Spinal cord (tissue), 10 donors: ENCODE data around the gene ERBB3. TPM values are rescaled to one million over a fixed set of nuclear protein-coding genes. Genes with fewer than 3 reads are reported as not detected.

Experiments
- DNase-seq, 6 donors: peaks; one replicate each; pipeline versions ENCODE4 v3.0.0 to v3.0.0-alpha.2; 2013 to 2015; ENCODE audit warnings: low spot score in 6 of 6, low read depth in 4 of 6
- H3K27ac ChIP-seq: one replicate; pipeline ENCODE4 v1.5.1; 2013; ENCODE audit warnings: low read depth, low read length, control low read depth
- H3K27me3 ChIP-seq: one replicate; pipeline ENCODE4 v1.6.1; 2013; ENCODE audit warnings: low read length; ENCODE audit not compliant: control insufficient read depth, insufficient read depth
- H3K36me3 ChIP-seq: one replicate; pipeline ENCODE4 v1.6.1; 2013; ENCODE audit warnings: low read length; ENCODE audit not compliant: control insufficient read depth, insufficient read depth
- H3K4me1 ChIP-seq: one replicate; pipeline ENCODE4 v1.6.1; 2013; ENCODE audit warnings: low read length; ENCODE audit not compliant: control insufficient read depth, insufficient read depth
- H3K4me3 ChIP-seq: one replicate; pipeline ENCODE4 v1.5.1; 2013; ENCODE audit warnings: low read depth, low read length, control low read depth
- H3K9me3 ChIP-seq: one replicate; pipeline ENCODE4 v1.6.1; 2013; ENCODE audit warnings: low read length; ENCODE audit not compliant: control insufficient read depth, insufficient read depth
- WGBS: methylation state at CpG from one replicate; pipeline ENCODE4 v1.1.5; 2013; ENCODE audit warnings: missing lambda C conversion rate; ENCODE audit not compliant: insufficient coverage; 5-methylcytosine and 5-hydroxymethylcytosine counted together
- polyA plus RNA-seq, 2 donors: library from polyadenylated mRNA; unstranded; fragments of 120-200 nt; gene quantifications; one replicate each; pipeline ENCODE4 v1.2.1, GENCODE V29; 2013; ENCODE audit not compliant: insufficient read length in 2 of 2
- total RNA-seq, 2 donors: library from RNA; depleted of rRNA in 1 of 2; stranded (reverse); fragments of 120-200 nt in 1 of 2; fragments of >200 nt in 1 of 2; gene quantifications; one replicate each; pipeline versions ENCODE4 v1.2.3 to v1.2.4, GENCODE V29; 2013 to 2014
- donor health status: healthy.

Gene ERBB3
- total and polyA plus RNA-seq, 4 donors, result 41.1 to 95.1 (median 72.0) TPM

GRCh38 chr12:56145217-56145616 lies 65.3 kb downstream of the ERBB3 start:
- no CpG with 5 or more reads among the region's 3 CpGs for WGBS
- Histone ChIP-seq H3K27me3 (no peaks in the 10 kb centered on the region), H3K9me3 (no peaks in the 10 kb centered on the region), H3K4me3 (no peak overlapping the region), H3K4me1 (no peaks in the 10 kb centered on the region), H3K27ac (no peak overlapping the region), H3K36me3 (peaks cover 33% of the 10 kb centered on the region)
- no peak for DNase-seq

GRCh38 chr12:56146492-56147460 lies 66.8 kb downstream of the ERBB3 start:
- peak in 1 of 6 donors; percentile 50 for DNase-seq
- H3K36me3 ChIP-seq, result peaks cover 25% of the 10 kb centered on the region
- no peaks in the 10 kb centered on the region for H3K27me3 ChIP-seq
- H3K9me3 ChIP-seq, result no peaks in the 10 kb centered on the region
- peaks cover 7% of the 10 kb centered on the region for H3K4me1 ChIP-seq
- H3K4me3 ChIP-seq, result no peak overlapping the region
- WGBS, result 89% methylated on average over 5 of the region's 13 CpGs
- H3K27ac ChIP-seq, result peak overlapping the region; percentile 16

GRCh38 chr12:56150563-56150962 lies 70.6 kb downstream of the ERBB3 start:
- no peak overlapping the region for H3K4me3 ChIP-seq
- H3K27ac ChIP-seq, result no peak overlapping the region
- H3K27me3 ChIP-seq, result no peaks in the 10 kb centered on the region
- no peak for DNase-seq
- no peaks in the 10 kb centered on the region for H3K9me3 ChIP-seq
- no CpG with 5 or more reads among the region's 3 CpGs for WGBS
- peaks cover 14% of the 10 kb centered on the region for H3K36me3 ChIP-seq
- peaks cover 29% of the 10 kb centered on the region for H3K4me1 ChIP-seq

- WGBS, result 6% methylated on average over 12 of the region's 12 CpGs
- DNase-seq, result peak in 1 of 6 donors; percentile 56
- Histone ChIP-seq H3K27ac (peak overlapping the region; percentile 93), H3K9me3 (no peaks in the 10 kb centered on the region), H3K36me3 (peaks cover 22% of the 10 kb centered on the region), H3K4me3 (peak overlapping the region; percentile 80), H3K4me1 (peaks cover 32% of the 10 kb centered on the region), H3K27me3 (no peaks in the 10 kb centered on the region)
These were observed 71.7 kb downstream of the ERBB3 start for GRCh38 chr12:56151672-56152131.

- WGBS, result 0% methylated on average over 26 of the region's 37 CpGs
- peak; percentile 83 to 98 (median 90) for DNase-seq
These were observed 72.3 kb downstream of the ERBB3 start, which contains the start of gene MYL6B for GRCh38 chr12:56152132-56152755. Gene MYL6B (plus strand): TSS chr12:56152587. CDS start chr12:56153919, 1,332 bp downstream.

More at GRCh38 chr12:56152132-56152755, 72.3 kb downstream of the ERBB3 start, which contains the start of gene MYL6B:
- Histone ChIP-seq H3K36me3 (peaks cover 22% of the 10 kb centered on the region), H3K27ac (peak within 1 kb of the TSS; percentile 93), H3K9me3 (no peaks in the 10 kb centered on the region), H3K4me1 (peaks cover 38% of the 10 kb centered on the region), H3K27me3 (no peaks in the 10 kb centered on the region), H3K4me3 (peak within 1 kb of the TSS; percentile 80)

Other genes with a start within 250 kb of the ERBB3 start
- 1 to 10 TPM in 1 of 2 donors, under 1 TPM in 1; 0.20 to 1.5 TPM for gene MMP19, start 237.2 kb upstream of the ERBB3 start, total RNA-seq
- gene MMP19, start 237.2 kb upstream of the ERBB3 start, polyA plus RNA-seq, result under 1 TPM; 0.54 to 0.74 TPM
- 10 to 100 TPM; 17.8 to 31.5 TPM for gene PYM1, start 152.3 kb upstream of the ERBB3 start, total RNA-seq
- gene PYM1, start 152.3 kb upstream of the ERBB3 start, polyA plus RNA-seq, result 10 to 100 TPM; 33.2 to 36.7 TPM
- gene DGKA, start 149.0 kb upstream of the ERBB3 start, total RNA-seq, result 10 to 100 TPM; 19.5 to 33.3 TPM
- 10 to 100 TPM; 33.1 to 35.0 TPM for gene DGKA, start 149.0 kb upstream of the ERBB3 start, polyA plus RNA-seq
- gene PMEL, start 114.1 kb upstream of the ERBB3 start, total RNA-seq, result 1 to 10 TPM in 1 of 2 donors, under 1 TPM in 1; 0.79 to 8.8 TPM
- gene PMEL, start 114.1 kb upstream of the ERBB3 start, polyA plus RNA-seq, result 1 to 10 TPM in 1 of 2 donors, under 1 TPM in 1; 0.70 to 1.5 TPM
- gene CDK2, start 113.3 kb upstream of the ERBB3 start, total RNA-seq, result 10 to 100 TPM; 14.5 to 54.4 TPM
- gene CDK2, start 113.3 kb upstream of the ERBB3 start, polyA plus RNA-seq, result 10 to 100 TPM; 25.5 to 32.0 TPM
- gene RAB5B, start 106.1 kb upstream of the ERBB3 start, total RNA-seq, result 10 to 100 TPM; 77.5 to 93.7 TPM
- gene RAB5B, start 106.1 kb upstream of the ERBB3 start, polyA plus RNA-seq, result 100 to 1,000 TPM; 153 to 160 TPM
- gene SUOX, start 82.9 kb upstream of the ERBB3 start, total RNA-seq, result 10 to 100 TPM; 17.7 to 46.1 TPM
- 10 to 100 TPM; 36.7 to 45.6 TPM for gene SUOX, start 82.9 kb upstream of the ERBB3 start, polyA plus RNA-seq
- gene IKZF4, start 59.1 kb upstream of the ERBB3 start, total RNA-seq, result 1 to 10 TPM; 3.4 to 5.2 TPM
- 10 to 100 TPM; 16.8 to 25.2 TPM for gene IKZF4, start 59.1 kb upstream of the ERBB3 start, polyA plus RNA-seq
- gene RPS26, start 38.2 kb upstream of the ERBB3 start, total RNA-seq, result 100 to 1,000 TPM in 1 of 2 donors, 10 to 100 TPM in 1; 97.6 to 270 TPM
- 100 to 1,000 TPM; 118 to 209 TPM for gene RPS26, start 38.2 kb upstream of the ERBB3 start, polyA plus RNA-seq
- 100 to 1,000 TPM in 1 of 2 donors, 10 to 100 TPM in 1; 63.6 to 106 TPM for gene PA2G4, start 24.4 kb downstream of the ERBB3 start, total RNA-seq
- 100 to 1,000 TPM; 123 to 126 TPM for gene PA2G4, start 24.4 kb downstream of the ERBB3 start, polyA plus RNA-seq
- 1,000 to 10,000 TPM in 1 of 2 donors, 100 to 1,000 TPM in 1; 970 to 5,681 TPM for gene RPL41, start 36.5 kb downstream of the ERBB3 start, total RNA-seq
- 1,000 to 10,000 TPM; 2,766 to 3,172 TPM for gene RPL41, start 36.5 kb downstream of the ERBB3 start, polyA plus RNA-seq
- 1 to 10 TPM; 5.2 to 7.1 TPM for gene ZC3H10, start 38.1 kb downstream of the ERBB3 start, total RNA-seq
- 1 to 10 TPM; 4.1 to 6.0 TPM for gene ZC3H10, start 38.1 kb downstream of the ERBB3 start, polyA plus RNA-seq
- 10 to 100 TPM; 72.6 to 76.6 TPM for gene ESYT1, start 48.1 kb downstream of the ERBB3 start, total RNA-seq
- gene ESYT1, start 48.1 kb downstream of the ERBB3 start, polyA plus RNA-seq, result 10 to 100 TPM; 42.6 to 49.7 TPM
- gene MYL6B, start 72.4 kb downstream of the ERBB3 start, total RNA-seq, result 100 to 1,000 TPM in 1 of 2 donors, 10 to 100 TPM in 1; 69.4 to 199 TPM
- 100 to 1,000 TPM; 276 to 287 TPM for gene MYL6B, start 72.4 kb downstream of the ERBB3 start, polyA plus RNA-seq
- gene MYL6, start 78.2 kb downstream of the ERBB3 start, total RNA-seq, result 1,000 to 10,000 TPM in 1 of 2 donors, 100 to 1,000 TPM in 1; 887 to 2,396 TPM
- 1,000 to 10,000 TPM; 1,367 to 1,524 TPM for gene MYL6, start 78.2 kb downstream of the ERBB3 start, polyA plus RNA-seq
- gene SMARCC2, start 109.3 kb downstream of the ERBB3 start, total RNA-seq, result 100 to 1,000 TPM in 1 of 2 donors, 10 to 100 TPM in 1; 66.2 to 104 TPM
- 100 to 1,000 TPM; 141 to 143 TPM for gene SMARCC2, start 109.3 kb downstream of the ERBB3 start, polyA plus RNA-seq
- 10 to 100 TPM; 58.0 to 75.1 TPM for gene RNF41, start 141.8 kb downstream of the ERBB3 start, total RNA-seq
- 10 to 100 TPM; 51.5 to 56.7 TPM for gene RNF41, start 141.8 kb downstream of the ERBB3 start, polyA plus RNA-seq
- 10 to 100 TPM; 20.8 to 45.5 TPM for gene NABP2, start 144.2 kb downstream of the ERBB3 start, total RNA-seq
- 10 to 100 TPM; 46.3 to 48.3 TPM for gene NABP2, start 144.2 kb downstream of the ERBB3 start, polyA plus RNA-seq
- under 1 TPM in 1 of 2 donors, not detected in 1; 0.66 TPM for gene SLC39A5, start 149.9 kb downstream of the ERBB3 start, total RNA-seq
- gene SLC39A5, start 149.9 kb downstream of the ERBB3 start, polyA plus RNA-seq, result 1 to 10 TPM in 1 of 2 donors, under 1 TPM in 1; 0.60 to 1.9 TPM
- gene ANKRD52, start 178.2 kb downstream of the ERBB3 start, total RNA-seq, result 10 to 100 TPM; 20.9 to 23.2 TPM
- gene ANKRD52, start 178.2 kb downstream of the ERBB3 start, polyA plus RNA-seq, result 10 to 100 TPM; 42.7 to 54.7 TPM
- gene COQ10A, start 186.8 kb downstream of the ERBB3 start, total RNA-seq, result 10 to 100 TPM; 13.4 to 19.0 TPM
- 10 to 100 TPM; 24.9 to 29.9 TPM for gene COQ10A, start 186.8 kb downstream of the ERBB3 start, polyA plus RNA-seq
- gene CS, start 220.2 kb downstream of the ERBB3 start, total RNA-seq, result 100 to 1,000 TPM in 1 of 2 donors, 10 to 100 TPM in 1; 79.6 to 179 TPM
- gene CS, start 220.2 kb downstream of the ERBB3 start, polyA plus RNA-seq, result 100 to 1,000 TPM; 196 to 202 TPM
- gene CNPY2, start 235.8 kb downstream of the ERBB3 start, total RNA-seq, result 100 to 1,000 TPM in 1 of 2 donors, 10 to 100 TPM in 1; 46.7 to 163 TPM
- 100 to 1,000 TPM; 144 to 145 TPM for gene CNPY2, start 235.8 kb downstream of the ERBB3 start, polyA plus RNA-seq